ENCODE results near the gene TRPM8.

Gene TRPM8

DNA sequence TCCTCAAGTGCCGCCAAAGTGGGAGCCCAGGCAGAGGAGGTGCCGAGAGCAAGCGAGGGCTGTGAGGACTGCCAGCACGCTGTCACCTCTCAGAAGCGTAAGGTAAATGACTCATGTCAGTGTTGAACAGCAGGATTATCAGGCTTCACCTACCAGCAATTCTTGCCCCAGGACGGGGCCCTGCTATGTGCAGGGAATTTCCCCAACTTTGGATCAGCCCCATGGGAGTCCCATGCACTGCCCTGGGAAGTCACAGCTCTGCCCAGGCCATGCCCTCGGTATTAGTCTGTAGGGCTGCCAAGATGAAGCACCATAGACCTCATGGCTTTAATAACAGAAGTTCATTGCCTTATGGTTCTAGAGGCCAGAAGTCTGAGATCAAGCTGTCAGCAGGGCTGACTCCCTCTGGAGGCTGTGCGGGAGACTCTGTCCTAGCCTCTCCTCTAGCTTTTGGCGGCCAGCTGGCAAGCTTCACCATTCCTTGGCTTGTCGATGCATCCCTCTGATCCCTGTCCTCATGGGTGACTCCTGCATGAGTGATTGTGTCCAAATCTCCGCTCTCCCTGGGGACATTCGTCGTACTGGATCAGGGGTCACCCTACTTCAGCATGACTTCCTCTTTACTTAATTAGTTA is 55.9 kb downstream of the TRPM8 start:
- no peak overlapping the region for H3K4me3 ChIP-seq (ENCODE audit: low read depth, low read length)

GRCh38 chr2:233973786-233974185 is 56.6 kb downstream of the TRPM8 start:
- H3K4me3 ChIP-seq (ENCODE audit: low read depth, low read length): no peak overlapping the region

GRCh38 chr2:233974530-233975071 is 57.4 kb downstream of the TRPM8 start:
- H3K4me3 ChIP-seq (ENCODE audit: low read depth, low read length): no peak overlapping the region

GRCh38 chr2:233976087-233976486 is 58.9 kb downstream of the TRPM8 start:
- H3K4me3 ChIP-seq (ENCODE audit: low read depth, low read length): no peak overlapping the region

DNA sequence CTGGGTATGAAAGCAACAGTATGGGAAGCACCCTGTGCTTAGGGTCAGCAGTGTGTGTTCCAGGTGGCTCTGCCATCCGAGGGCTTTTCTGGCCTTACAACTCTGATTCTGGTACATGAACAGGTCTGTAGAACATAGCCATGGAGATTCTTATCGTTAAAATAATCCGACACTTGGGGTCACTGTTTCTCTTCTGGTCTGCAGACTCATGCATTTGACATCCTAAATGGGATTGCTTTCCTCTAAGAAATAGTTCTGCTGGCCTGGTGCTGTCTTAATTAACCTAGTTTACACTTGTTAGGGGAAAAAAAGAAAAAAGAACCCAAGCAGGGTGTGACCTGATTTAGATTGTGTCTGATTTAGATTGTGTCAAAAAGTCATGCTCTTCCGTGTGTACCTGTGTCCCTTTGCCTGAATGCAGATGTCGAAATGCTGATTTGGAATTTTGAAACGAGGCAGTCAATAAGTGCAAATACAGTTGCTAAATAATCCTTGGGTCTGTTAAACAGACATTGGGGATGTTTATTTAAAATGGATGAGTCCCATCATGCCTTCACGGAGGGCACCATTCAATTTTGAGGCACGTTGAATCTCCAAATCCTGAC is 59.6 kb downstream of the TRPM8 start:
- H3K4me3 ChIP-seq (ENCODE audit: low read depth, low read length): no peak overlapping the region

GRCh38 chr2:233977296-233977837 is 60.2 kb downstream of the TRPM8 start:
- no peak overlapping the region for H3K4me3 ChIP-seq (ENCODE audit: low read depth, low read length)

- H3K4me3 ChIP-seq (ENCODE audit: low read depth, low read length): no peak overlapping the region
Observed at GRCh38 chr2:233979748-233980147, 62.6 kb downstream of the TRPM8 start.

DNA sequence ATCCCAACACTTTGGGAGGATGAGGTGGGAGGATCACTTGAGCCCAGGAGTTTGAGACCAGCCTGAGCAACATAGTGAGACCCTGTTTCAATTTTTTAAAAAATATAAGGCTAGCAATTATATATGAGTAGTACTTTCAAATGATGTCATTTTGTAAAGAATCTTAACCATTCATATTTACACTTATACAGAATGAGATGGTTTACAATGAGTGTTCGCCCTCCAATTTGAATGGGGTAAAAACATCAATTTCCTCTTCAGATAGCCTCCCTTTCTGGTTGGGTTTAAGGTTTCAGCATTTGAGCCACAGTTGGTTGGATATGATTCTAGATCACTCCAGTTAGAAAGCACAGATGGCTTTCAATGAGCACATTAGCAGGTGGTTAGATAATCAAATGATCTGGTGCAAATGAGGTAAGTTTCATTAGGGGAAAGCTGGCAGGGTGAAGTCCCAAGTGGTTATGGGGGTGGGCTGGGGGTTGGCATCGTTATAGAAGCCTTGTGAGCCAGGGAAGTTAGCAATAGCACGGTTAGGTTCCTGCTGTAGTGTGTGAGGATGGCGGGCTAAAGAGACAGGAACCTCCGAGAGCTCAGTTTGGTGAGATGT is 63.9 kb downstream of the TRPM8 start:
- no peak overlapping the region for H3K4me3 ChIP-seq (ENCODE audit: low read depth, low read length)

DNA sequence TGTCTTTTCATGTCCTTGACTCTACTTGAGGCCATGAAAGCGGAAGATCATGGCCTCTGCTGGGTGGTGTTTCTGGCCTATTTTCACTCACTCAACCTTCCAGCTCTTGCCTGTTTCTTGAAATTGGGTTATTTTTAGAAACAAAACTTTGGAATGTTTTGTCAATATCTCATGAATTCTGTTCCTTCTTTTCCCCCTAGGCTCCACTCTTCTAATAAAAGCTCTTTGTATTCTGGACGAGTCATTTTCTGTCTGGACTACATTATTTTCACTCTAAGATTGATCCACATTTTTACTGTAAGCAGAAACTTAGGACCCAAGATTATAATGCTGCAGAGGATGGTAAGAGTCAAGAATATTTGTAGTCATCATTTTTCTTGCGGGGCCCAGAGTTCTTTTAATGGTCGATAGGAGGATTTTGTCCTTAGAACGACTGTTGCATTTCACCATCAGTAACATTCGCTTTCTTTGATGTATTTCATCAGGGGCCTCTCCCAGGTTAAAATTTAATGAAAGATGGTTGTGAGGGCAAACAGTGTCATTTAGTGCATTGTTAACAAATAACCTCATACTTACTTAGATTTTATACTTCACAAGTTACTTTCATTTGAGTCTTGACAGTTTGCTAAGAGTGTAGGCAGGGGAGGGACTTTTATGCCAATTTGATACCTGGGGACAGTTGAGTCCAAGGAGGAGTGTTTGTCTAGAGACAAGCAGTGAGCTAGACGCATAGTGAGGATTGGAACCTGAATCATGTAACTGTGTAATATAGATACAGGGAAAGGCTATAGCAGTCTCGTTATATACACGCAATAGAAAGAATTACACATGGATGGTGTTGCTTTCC is 64.6 kb downstream of the TRPM8 start:
- no peak overlapping the region for H3K4me3 ChIP-seq (ENCODE audit: low read depth, low read length)

GRCh38 chr2:233982421-233983121 is 65.4 kb downstream of the TRPM8 start:
- H3K4me3 ChIP-seq (ENCODE audit: low read depth, low read length): no peak overlapping the region

GRCh38 chr2:233983445-233983844 is 66.3 kb downstream of the TRPM8 start:
- no peak overlapping the region for H3K4me3 ChIP-seq (ENCODE audit: low read depth, low read length)

GRCh38 chr2:233988581-233988980 is 71.4 kb downstream of the TRPM8 start:
- no peak overlapping the region for H3K4me3 ChIP-seq (ENCODE audit: low read depth, low read length)

DNA sequence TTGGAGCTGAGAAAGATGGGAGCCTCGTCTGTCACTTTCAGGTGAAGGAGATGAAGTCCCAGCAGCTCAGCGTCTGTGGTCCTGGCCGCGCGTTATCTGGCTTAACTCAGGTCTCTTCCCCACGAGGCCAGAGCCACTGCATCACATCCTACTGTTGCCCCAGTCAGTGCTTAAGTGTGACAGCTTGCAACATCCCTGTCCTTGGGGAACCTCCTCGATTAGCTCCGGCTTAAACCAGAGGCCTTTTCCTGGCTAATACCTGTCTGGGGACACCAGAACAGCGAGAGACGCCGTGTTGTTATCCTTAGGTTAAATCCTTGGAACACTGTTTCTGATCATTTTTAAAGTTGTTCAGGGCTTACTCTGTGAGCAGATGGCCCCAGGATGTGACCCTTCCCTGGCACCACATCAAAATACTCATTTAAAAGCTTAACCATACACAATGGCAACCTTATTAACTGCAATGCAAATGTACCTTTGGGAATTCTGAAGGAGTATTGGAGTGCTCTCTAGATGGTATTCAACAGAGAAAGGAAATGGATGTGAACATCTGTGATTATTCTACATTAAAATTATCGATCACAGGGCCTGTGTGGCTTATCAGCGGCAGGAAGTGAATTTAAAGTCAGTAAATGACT is 72.2 kb downstream of the TRPM8 start:
- no peak overlapping the region for H3K4me3 ChIP-seq (ENCODE audit: low read depth, low read length)

GRCh38 chr2:233990261-233990798 is 73.2 kb downstream of the TRPM8 start:
- H3K4me3 ChIP-seq (ENCODE audit: low read depth, low read length): no peak overlapping the region

- no peak overlapping the region for H3K4me3 ChIP-seq (ENCODE audit: low read depth, low read length)
Observed at GRCh38 chr2:233991196-233991595, 74.0 kb downstream of the TRPM8 start.

DNA sequence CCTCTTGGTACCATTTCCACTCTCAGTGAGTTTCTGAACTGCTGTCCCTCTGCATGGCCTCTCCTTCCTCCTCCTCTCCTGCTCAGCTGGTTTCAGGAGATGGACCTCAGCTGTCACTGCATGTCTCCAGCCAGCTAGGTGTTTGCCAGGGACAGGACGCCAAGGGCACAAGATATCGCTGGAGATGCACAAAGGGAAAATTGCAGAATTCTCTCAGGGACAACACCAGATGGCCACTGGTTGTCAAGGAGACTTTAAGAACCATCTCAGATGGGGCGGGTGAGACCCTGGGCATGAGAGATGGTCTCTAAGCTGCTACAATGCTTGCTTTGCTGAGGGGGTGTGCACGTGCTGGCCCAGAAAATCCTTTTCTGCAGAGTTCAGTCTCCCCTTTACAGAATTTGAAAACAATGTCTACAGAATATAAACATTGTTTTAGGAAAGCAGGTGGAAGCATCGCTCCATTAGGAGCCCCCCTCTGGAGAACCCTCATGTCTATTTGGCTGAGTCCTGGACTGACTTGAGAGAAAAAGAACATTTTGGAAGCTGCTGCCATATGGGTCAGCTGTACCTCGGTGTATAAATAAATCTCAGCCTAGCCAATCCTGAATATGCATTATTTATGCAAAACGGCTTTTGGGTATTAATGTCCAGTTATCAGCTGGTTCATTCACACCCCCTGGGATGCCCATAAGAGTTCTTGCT is 75.5 kb downstream of the TRPM8 start:
- no peak overlapping the region for H3K4me3 ChIP-seq (ENCODE audit: low read depth, low read length)

DNA sequence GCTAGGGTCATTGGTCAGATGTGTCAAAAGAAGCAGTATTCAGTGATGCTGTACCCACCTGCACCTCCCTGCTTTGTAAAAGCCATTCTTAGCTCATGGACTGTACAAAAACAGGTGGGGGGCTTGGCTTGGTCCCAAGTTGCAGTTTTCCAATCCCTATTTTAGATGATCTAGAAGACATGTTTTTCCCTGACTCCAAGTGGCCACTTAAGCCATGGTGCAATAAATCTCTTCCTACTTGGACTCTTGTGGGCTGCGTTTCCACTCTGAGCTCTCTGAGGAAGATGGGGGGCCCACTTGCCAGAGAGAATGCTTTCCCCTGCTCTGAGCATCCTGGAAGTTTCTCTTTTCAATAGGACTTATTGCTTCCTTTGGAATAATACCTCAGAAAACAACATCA is 76.3 kb downstream of the TRPM8 start:
- H3K4me3 ChIP-seq (ENCODE audit: low read depth, low read length): no peak overlapping the region

- no peak overlapping the region for H3K4me3 ChIP-seq (ENCODE audit: low read depth, low read length)
Observed at GRCh38 chr2:233994151-233994550, 77.0 kb downstream of the TRPM8 start.

DNA sequence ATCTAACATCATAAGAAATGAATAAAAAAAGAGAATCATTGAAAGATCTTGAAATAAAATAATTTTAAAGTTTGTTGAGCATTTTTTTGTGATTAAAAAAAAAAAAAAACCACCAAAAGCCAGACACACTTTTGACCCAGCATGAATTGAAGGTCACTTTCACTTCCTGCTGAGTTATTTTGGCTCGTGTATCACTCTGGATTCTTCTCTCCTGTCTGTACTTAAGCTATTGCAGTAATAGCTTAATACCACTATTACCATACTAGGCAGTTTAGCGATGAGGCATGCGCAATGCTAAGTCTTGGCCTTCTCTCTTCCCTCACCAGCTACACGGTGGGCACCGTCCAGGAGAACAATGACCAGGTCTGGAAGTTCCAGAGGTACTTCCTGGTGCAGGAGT is 78.8 kb downstream of the TRPM8 start:
- no peak overlapping the region for H3K4me3 ChIP-seq (ENCODE audit: low read depth, low read length)

Measured in iPS-11a (cell line).